BJ (cell line): ENCODE data around the gene DOHH. TPM values are rescaled to one million over a fixed set of nuclear protein-coding genes. Genes with fewer than 3 reads are reported as not detected.

Experiments
- CTCF ChIA-PET: fragments of 350-600 bp; formaldehyde crosslinking; extraction: SDS; loops from one replicate; lab custom pipeline; 2021; ENCODE audit warnings: antibody characterized with exemption, inconsistent platforms; lab: Yijun Ruan, JAX
- POLR2A ChIA-PET: fragments of 300-600 bp; sonication (Branson Sonifier 250); formaldehyde crosslinking; extraction: SDS; loops from one replicate; lab custom pipeline; 2021; ENCODE audit warnings: antibody characterized with exemption; lab: Charles Lee
- DNase-seq: peaks from one replicate; pipeline ENCODE4 v3.0.0-alpha.2; 2011; ENCODE audit warnings: low read depth
- H3K27me3 ChIP-seq: 2 replicates; pipeline ENCODE4 v1.6.0; 2011; ENCODE audit warnings: low read length; ENCODE audit not compliant: control insufficient read depth, insufficient read depth
- H3K36me3 ChIP-seq: 2 replicates; pipeline ENCODE4 v1.5.1; 2011; ENCODE audit warnings: low read length; ENCODE audit not compliant: control insufficient read depth, insufficient read depth
- H3K4me3 ChIP-seq: 2 replicates; pipeline ENCODE4 v1.5.1; 2011; ENCODE audit warnings: low read depth, mild to moderate bottlenecking, control low read depth, low read length
- polyA plus RNA-seq: library from polyadenylated mRNA; depleted of rRNA; stranded (reverse); fragments of >200 nt; gene quantifications from 2 replicates; pipeline ENCODE4 v1.2.3, GENCODE V29; 2011
- TF ChIP-seq, protein P1 (sequence below): IDR thresholded peaks from 2 replicates; pipeline ENCODE4 v1.5.1; 2011; ENCODE audit warnings: low read depth, mild to moderate bottlenecking, control low read depth, inconsistent platforms, low read length, moderate library complexity; ENCODE audit not compliant: insufficient read depth

DOHH gene
- polyA plus RNA-seq, 1 experiment, result 8.3 TPM

DNA sequence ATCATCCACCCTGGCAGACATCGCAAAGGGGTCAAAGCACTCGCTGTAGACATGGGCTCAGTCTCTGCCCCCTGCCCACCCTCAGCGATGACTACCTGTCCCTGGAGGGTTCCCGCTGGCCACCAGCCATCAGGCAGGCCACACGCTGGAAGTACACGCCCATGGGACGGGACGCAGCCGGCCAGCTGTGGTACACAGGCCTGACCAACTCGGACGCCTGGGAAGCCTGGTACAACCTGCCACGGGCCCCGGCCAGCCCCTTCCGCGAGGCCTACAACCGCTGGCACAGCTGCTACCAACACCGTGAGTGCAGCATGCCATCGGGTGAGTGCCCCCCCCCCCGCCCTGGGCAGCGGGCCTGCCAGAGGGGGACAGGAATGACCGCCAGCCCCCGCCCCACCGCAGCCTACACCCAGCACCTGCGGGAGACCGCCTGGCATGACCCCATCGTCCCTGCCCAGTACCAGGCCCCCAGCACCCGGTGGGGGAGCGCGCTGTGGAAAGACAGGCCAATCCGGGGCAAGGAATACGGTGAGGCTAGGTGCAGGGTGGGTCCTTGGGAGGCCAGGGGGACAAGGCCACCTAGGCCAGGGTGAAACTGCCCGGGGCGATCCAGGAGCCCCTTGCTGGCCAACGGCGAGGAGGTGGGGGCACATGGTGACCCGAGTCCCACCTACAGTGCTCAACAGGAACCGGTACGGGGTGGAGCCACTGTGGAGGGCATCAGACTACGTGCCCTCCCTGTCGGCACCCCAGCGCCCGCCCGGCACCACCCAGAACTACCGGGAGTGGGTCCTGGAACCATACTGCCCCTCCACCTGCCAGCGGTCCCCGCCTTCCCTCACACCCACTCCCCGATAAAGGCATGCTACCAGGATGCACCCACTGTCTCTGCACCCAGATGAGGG lies 42.9 kb upstream of the DOHH start:
- Histone ChIP-seq H3K36me3 (peaks cover 29% of the 10 kb centered on the region), H3K27me3 (no peaks in the 10 kb centered on the region), H3K4me3 (no peak overlapping the region)
- ChIA-PET POLR2A (no interaction called here), CTCF (interaction anchor here (2.4 to 5.5 kb wide), 4 partner anchors 13 to 76 kb away, joined by 9 to 57 read pairs (median 17); partner anchors contain the start of gene MFSD12)
- TF ChIP-seq, protein P1, sequence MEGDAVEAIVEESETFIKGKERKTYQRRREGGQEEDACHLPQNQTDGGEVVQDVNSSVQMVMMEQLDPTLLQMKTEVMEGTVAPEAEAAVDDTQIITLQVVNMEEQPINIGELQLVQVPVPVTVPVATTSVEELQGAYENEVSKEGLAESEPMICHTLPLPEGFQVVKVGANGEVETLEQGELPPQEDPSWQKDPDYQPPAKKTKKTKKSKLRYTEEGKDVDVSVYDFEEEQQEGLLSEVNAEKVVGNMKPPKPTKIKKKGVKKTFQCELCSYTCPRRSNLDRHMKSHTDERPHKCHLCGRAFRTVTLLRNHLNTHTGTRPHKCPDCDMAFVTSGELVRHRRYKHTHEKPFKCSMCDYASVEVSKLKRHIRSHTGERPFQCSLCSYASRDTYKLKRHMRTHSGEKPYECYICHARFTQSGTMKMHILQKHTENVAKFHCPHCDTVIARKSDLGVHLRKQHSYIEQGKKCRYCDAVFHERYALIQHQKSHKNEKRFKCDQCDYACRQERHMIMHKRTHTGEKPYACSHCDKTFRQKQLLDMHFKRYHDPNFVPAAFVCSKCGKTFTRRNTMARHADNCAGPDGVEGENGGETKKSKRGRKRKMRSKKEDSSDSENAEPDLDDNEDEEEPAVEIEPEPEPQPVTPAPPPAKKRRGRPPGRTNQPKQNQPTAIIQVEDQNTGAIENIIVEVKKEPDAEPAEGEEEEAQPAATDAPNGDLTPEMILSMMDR, result no peak
- DNase-seq, result no peak

DNA sequence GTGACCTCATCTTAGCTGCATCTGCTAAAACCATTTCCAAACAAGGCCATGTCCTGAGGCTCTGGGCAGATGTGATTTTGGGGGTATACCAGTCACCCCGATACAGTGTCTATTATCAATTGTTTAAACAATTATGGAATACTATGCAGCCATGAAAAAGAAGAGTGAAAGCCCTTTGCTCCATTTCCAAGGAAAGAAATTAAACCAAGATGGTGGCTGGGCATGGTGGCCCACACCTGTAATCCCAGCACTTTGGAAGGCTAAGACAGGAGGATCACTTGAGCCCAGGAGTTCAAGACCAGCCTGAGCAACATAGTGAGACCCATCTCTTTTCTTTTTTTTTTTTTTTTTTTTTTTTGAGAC lies 39.3 kb upstream of the DOHH start:
- H3K4me3 ChIP-seq, result no peak overlapping the region
- CTCF ChIA-PET, result no interaction called here
- TF ChIP-seq, protein P1, result no peak
- no peak for DNase-seq
- H3K27me3 ChIP-seq, result no peaks in the 10 kb centered on the region
- POLR2A ChIA-PET, result interaction anchor here (0.6 kb wide), 1 partner anchor 241 kb away, joined by 6 read pairs; no protein-coding TSS in a partner anchor
- peaks cover 27% of the 10 kb centered on the region for H3K36me3 ChIP-seq

DNA sequence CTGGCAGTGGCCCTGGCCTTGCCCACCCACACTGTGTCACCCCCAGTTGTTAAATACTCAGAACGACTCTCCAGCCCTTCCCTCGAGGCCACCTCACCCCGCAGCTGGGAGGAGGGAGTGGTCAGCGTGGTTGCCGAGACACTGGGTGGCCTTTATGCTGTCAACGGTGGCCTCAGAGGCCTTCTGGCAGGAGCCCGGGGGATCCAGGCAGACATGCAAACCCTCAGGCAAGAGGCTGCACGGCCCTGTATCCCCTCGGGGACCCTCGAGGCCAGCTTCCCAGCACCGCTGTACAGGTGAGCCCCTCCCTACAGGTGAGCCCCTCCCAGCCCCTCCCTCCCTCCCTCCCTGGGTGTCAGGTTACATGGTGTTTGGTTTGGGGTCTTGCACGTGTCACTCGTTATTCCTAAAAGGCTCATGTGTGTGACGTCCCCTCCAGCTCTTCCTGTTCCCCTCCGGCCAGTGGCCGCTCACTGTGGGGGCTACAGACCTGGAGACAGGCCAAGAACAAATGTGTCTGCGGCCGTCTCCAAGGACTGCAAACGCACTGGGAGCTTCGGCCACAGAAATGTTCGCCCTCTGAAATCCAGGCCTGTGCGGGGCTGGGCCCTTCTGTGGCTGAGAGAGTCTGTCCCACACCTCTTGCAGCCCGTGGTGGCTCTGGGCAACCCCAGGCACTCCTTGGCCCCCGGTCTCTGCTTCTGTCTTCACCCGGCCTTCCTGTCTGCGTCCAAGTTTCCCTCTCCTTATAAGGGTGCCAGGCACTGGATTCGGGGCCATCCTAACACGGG lies 38.7 kb upstream of the DOHH start, which contains the start of gene TEKTIP1:
Gene TEKTIP1 (plus strand): TSS at position 210 of the 791 bp plus-strand sequence. CDS start 4 bp downstream, at position 214.
- ChIA-PET CTCF (interaction anchor here (0.7 kb wide), 1 partner anchor 37 kb away, joined by 4 read pairs; no protein-coding TSS in a partner anchor), POLR2A (no interaction called here)
- peaks cover 29% of the 10 kb centered on the region for H3K36me3 ChIP-seq
- TF ChIP-seq, protein P1, result no peak
- H3K27me3 ChIP-seq, result no peaks in the 10 kb centered on the region
- no peak within 1 kb of the TSS for H3K4me3 ChIP-seq
- DNase-seq, result no peak

DNA sequence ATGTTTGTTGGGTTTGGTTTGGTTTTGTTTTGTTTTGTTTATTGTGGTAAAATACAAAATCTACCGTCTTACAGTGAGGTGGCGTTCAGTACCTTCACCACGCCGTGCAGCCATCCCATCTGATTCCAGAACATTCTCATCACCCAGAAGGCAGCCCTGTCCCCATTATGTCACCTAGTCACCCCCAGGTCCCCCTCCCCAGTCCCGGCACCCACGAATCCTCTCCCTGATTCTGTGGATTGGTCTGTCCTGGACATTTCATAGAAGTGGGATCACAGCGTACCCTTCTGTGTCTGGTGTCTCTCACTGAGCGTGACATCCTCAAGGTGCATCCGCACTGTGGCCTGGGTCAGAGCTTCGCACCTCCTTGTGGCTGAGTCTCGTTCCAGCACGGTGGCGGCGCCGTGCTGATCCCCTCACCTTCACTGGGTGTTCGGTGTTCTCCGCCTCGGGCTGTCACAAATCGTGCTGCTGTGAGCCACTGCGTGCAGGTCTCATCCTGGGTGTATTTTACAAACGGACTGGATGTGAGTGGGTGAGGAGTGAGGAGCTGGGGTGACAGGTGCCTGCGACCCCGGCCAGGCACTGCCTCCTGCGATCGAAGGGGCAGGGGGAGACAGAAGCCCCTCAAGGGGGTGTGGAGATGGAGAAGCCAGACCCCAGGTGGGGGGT lies 37.9 kb upstream of the DOHH start:
- Histone ChIP-seq H3K27me3 (no peaks in the 10 kb centered on the region), H3K36me3 (peaks cover 28% of the 10 kb centered on the region), H3K4me3 (no peak overlapping the region)
- ChIA-PET CTCF (interaction anchor here (0.7 kb wide), 1 partner anchor 36 kb away, joined by 4 read pairs; no protein-coding TSS in a partner anchor), POLR2A (no interaction called here)
- TF ChIP-seq, protein P1, result no peak
- no peak for DNase-seq
